WTC11 (cell line): ENCODE results near the gene EPX.

ENCODE experiments used
- ATF2 ChIP-seq: sonication (generic); formaldehyde crosslinking; IDR thresholded peaks from 2 replicates; pipeline ENCODE4 v1.8.1; 2022; ENCODE audit warnings: low read depth, missing genetic modification reagents, borderline replicate concordance
- ATF6 ChIP-seq: sonication (generic); formaldehyde crosslinking; IDR thresholded peaks from 2 replicates; pipeline ENCODE4 v1.8.1; 2023; ENCODE audit warnings: mild to moderate bottlenecking, missing genetic modification reagents
- CDX4 ChIP-seq: fragments of 250-450 bp; sonication (Bioruptor Pico); IDR thresholded peaks from 2 replicates; pipeline ENCODE4 v1.9.0; 2021; ENCODE audit warnings: moderate library complexity, mild to moderate bottlenecking, inconsistent platforms, borderline replicate concordance
- CTCF ChIP-seq: fragments of 200-600 bp; IDR thresholded peaks from 2 replicates; pipeline ENCODE4 v1.8.0; 2022; ENCODE audit warnings: antibody characterized with exemption
- FOXP4 ChIP-seq: sonication (generic); formaldehyde crosslinking; IDR thresholded peaks from 2 replicates; pipeline ENCODE4 v1.8.0; 2022; ENCODE audit warnings: mild to moderate bottlenecking, missing genetic modification reagents
- NR2C2 ChIP-seq: sonication (generic); formaldehyde crosslinking; IDR thresholded peaks from 2 replicates; pipeline ENCODE4 v1.8.0; 2022; ENCODE audit warnings: mild to moderate bottlenecking, missing genetic modification reagents
- SP1 ChIP-seq: sonication (generic); formaldehyde crosslinking; conservative IDR thresholded peaks from 2 replicates; pipeline ENCODE4 v1.8.1; 2022; ENCODE audit warnings: missing genetic modification reagents
- TCF7 ChIP-seq: sonication (generic); formaldehyde crosslinking; IDR thresholded peaks from 2 replicates; pipeline ENCODE4 v1.8.0; 2022; ENCODE audit warnings: mild to moderate bottlenecking, low read depth, missing genetic modification reagents, moderate library complexity
- ZNF512 ChIP-seq: sonication (generic); formaldehyde crosslinking; IDR thresholded peaks from 2 replicates; pipeline ENCODE4 v1.8.1; 2022; ENCODE audit warnings: missing genetic modification reagents, borderline replicate concordance

- TF ChIP-seq ATF2 (CRISPR knock-in tag) = no peak
- no peak for TF ChIP-seq FOXP4 (CRISPR knock-in tag)
- no peak for TF ChIP-seq NR2C2 (CRISPR knock-in tag)
- TF ChIP-seq CTCF = no peak
- TF ChIP-seq TCF7 = no peak
- TF ChIP-seq CDX4 (CRISPR knock-in tag) = no peak
- TF ChIP-seq ATF6 (CRISPR knock-in tag) = no peak
- no peak for TF ChIP-seq SP1
- no peak for TF ChIP-seq ZNF512 (CRISPR knock-in tag)
These were observed 23.2 kb downstream of the EPX start for GRCh38 chr17:58215685-58216084.
